Measurements from ENCODE around the gene TIRAP.

The TIRAP gene

DNA sequence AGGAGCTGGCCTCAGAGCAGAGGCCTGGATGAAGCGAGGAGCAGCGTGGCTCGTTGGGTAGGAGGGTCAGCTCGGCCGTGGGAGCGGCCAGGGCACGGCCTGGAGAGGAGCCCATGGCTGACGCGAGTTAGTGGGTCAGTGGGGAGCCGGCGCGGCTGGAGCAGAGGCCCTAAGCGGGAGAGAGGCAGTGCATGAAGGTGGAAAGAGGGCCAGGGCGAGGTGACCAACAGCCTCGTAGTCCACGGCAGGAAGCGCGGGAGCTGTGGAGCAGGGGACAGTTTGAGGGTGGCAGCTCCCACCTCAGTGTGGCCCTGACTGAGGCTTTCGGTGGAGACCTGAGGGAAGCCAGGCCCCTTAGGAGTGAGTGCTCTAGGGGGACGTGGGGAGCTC lies 45.1 kb downstream of the TIRAP start:
- DNase-seq (ENCODE audit: low spot score) = no peak
- TF ChIP-seq, protein P1, sequence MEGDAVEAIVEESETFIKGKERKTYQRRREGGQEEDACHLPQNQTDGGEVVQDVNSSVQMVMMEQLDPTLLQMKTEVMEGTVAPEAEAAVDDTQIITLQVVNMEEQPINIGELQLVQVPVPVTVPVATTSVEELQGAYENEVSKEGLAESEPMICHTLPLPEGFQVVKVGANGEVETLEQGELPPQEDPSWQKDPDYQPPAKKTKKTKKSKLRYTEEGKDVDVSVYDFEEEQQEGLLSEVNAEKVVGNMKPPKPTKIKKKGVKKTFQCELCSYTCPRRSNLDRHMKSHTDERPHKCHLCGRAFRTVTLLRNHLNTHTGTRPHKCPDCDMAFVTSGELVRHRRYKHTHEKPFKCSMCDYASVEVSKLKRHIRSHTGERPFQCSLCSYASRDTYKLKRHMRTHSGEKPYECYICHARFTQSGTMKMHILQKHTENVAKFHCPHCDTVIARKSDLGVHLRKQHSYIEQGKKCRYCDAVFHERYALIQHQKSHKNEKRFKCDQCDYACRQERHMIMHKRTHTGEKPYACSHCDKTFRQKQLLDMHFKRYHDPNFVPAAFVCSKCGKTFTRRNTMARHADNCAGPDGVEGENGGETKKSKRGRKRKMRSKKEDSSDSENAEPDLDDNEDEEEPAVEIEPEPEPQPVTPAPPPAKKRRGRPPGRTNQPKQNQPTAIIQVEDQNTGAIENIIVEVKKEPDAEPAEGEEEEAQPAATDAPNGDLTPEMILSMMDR (conservative IDR thresholded peaks at IDR 0.05; ENCODE audit: low read depth) = no peak
- ChIA-PET POLR2A (ENCODE audit: low non-redundant PET) (no interaction called here), CTCF (no interaction called here)
- H3K27ac ChIP-seq = peak overlapping the region; percentile 23

DNA sequence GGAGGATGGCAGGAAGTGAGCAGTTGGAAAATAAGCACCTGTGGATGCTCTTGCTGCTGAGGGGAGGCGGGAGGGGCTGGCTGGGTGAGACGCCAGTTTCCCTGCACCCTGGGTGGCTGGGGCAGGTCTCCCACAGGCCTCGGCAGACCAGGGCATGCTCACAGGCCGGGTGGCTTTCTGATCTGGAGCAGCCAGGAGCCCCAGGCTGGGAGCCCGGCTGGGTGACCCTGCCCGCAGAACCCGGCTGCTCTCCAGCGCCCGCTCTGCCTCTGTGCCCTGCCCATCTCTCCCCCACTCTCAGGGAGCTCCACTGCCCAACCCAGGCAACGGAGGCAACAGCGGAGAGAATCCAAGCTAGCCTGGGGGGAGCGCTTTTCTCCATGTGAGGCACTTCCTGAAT lies 45.6 kb downstream of the TIRAP start:
- TF ChIP-seq, protein P1 (conservative IDR thresholded peaks at IDR 0.05; ENCODE audit: low read depth) = no peak
- no peak for DNase-seq (ENCODE audit: low spot score)
- H3K27ac ChIP-seq = peak overlapping the region; percentile 23
- ChIA-PET CTCF (interaction anchor here (0.8 kb wide), 1 partner anchor 12 kb away, joined by 3 read pairs; no protein-coding TSS in a partner anchor), POLR2A (ENCODE audit: low non-redundant PET) (no interaction called here)

- TF ChIP-seq, protein P1 (conservative IDR thresholded peaks at IDR 0.05; ENCODE audit: low read depth) = no peak
- POLR2A ChIA-PET (ENCODE audit: low non-redundant PET) = interaction anchor here (0.5 kb wide), 1 partner anchor 25 kb away, joined by 3 read pairs; no protein-coding TSS in a partner anchor
- H3K27ac ChIP-seq = peak overlapping the region; percentile 23; the same call in 1 of the 2 replicates
- no peak for DNase-seq (ENCODE audit: low spot score)
- CTCF ChIA-PET = interaction anchor here (0.8 kb wide), 1 partner anchor 11 kb away, joined by 3 read pairs; no protein-coding TSS in a partner anchor
These were observed 46.2 kb downstream of the TIRAP start for GRCh38 chr11:126328938-126329643.

DNA sequence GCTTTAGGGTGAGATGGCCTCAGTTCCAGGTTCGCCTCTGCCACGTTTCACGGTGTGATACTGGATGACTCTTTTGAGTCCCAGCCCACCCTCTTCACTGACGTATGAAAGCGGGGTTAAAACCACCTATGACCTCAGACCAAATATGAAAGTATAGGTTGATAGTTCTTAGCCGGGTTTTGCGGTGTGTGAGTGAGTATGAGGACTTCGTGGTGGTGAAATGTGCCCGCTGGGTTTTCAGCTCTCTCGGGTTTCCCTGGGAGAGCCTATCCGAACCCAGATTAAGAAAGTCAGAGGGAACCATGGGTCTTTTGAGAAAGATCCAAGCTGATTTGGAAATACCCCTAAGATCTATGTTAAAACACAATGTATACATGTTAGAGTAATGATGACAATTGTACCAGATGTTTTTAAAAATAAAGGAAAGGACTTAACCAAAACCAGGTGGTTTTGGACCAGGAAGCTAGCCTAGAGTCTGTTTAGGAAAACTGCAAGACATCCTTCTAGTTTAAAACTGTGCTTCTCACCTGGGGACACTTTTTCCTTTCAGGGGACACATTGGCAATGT lies 46.8 kb downstream of the TIRAP start:
- ChIA-PET CTCF (no interaction called here), POLR2A (ENCODE audit: low non-redundant PET) (no interaction called here)
- TF ChIP-seq, protein P1 (conservative IDR thresholded peaks at IDR 0.05; ENCODE audit: low read depth) = no peak
- 0 out of 2 replicates have a peak overlapping the region, but pooled peaks have one; percentile 3 for H3K27ac ChIP-seq
- DNase-seq (ENCODE audit: low spot score) = no peak

DNA sequence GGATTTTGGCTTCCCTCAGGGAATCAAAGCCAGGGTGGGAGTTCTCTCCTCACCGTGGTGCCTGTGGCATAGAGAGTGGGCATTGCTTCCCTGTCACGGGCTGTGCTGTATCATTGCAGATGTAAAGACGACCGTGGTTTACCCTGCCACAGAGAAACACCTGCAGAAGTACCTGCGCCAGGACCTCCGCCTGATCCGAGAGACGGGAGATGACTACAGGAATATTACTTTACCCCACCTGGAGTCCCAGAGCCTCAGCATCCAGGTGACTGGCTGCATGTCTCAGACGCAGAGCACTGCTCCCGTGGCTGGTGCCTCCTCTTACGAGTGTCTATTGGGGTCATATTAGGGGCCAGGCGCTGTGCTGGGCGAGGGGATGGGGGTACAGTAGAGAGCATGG lies 48.4 kb downstream of the TIRAP start:
- ChIA-PET CTCF (no interaction called here), POLR2A (ENCODE audit: low non-redundant PET) (interaction anchor here (0.5 kb wide), 1 partner anchor 15 kb away, joined by 7 read pairs; no protein-coding TSS in a partner anchor)
- H3K27ac ChIP-seq = peak overlapping the region; percentile 81
- TF ChIP-seq, protein P1 (conservative IDR thresholded peaks at IDR 0.05; ENCODE audit: low read depth) = no peak
- no peak for DNase-seq (ENCODE audit: low spot score)

DNA sequence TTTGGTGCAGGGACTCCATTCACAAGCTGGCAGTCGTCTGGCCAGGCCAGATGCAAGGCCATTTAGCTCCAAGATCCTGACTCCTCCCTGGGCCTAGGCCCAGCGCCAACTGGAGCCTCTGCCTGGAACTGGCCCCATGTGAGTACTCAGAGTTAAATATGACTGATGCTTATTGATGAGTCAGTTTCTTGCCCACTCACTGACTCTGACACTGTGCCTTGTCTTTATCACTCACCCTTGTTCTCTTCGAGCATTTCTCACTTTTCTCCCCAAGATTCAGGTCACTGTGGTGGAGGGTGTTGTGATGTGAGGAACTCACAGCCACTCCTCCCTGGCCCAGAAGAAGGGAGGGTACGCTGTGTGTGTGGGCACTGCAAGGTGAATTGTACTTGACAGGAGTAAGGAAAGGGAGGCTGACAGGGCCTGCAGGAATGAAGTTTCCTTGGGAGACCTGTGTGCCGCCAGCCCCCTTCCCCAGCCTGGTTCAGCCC lies 49.4 kb downstream of the TIRAP start:
- TF ChIP-seq, protein P1 (conservative IDR thresholded peaks at IDR 0.05; ENCODE audit: low read depth) = no peak
- ChIA-PET POLR2A (ENCODE audit: low non-redundant PET) (no interaction called here), CTCF (interaction anchor here (1.5 kb wide), 1 partner anchor 148 kb away, joined by 4 read pairs; no protein-coding TSS in a partner anchor)
- DNase-seq (ENCODE audit: low spot score) = peak; percentile 86
- peak overlapping the region; percentile 81 for H3K27ac ChIP-seq
